ENCODE measurements around the gene HAAO. TPM values are rescaled to one million over a fixed set of nuclear protein-coding genes. Genes with fewer than 3 reads are reported as not detected.
A peak's percentile ranks its signal among the peaks of the same experiment; 100 is the strongest.

The HAAO gene
- total and polyA plus RNA-seq, 2 of the 13 experiments (the other 11 are each of a cell fraction or from before 2014, with no cell fraction given): 36.1 to 42.7 TPM

DNA sequence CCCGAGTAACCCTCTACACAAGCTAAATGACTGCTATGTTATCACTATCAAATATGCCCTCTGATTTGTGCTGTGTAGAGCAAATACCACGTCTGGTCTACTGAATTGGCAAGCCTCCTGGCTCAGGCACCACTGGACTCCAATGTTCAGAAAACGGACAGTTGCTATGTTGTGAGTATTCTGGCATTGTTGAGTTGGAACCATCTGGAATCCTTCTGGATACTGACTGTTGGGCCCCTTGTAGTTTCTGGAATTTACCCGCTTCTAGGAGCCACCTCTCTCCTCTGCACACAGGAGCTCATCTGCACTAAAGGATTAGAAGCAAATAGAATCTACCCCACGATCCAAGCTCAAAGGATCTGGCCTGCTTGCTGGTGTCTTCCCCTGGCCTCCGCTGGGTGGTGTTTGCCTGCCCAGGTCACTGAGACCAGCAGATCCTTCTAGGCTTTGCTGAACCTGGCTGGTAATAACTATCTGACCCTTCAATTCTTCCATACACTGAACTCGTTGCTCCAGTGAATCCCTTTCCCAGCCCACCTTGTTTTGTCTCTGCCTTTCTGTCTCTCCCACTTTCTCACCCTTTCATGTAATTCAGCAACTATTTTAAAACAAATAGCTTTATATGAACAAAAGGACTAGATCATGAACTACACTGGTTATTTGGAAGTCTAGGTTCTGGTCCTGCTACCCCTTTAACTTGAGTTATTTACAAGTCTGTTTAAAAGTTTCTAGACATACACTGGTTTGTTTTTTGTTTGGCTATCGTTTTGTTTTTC is 2.1 kb upstream of the HAAO start (continued):
- TF ChIP-seq, protein P1, sequence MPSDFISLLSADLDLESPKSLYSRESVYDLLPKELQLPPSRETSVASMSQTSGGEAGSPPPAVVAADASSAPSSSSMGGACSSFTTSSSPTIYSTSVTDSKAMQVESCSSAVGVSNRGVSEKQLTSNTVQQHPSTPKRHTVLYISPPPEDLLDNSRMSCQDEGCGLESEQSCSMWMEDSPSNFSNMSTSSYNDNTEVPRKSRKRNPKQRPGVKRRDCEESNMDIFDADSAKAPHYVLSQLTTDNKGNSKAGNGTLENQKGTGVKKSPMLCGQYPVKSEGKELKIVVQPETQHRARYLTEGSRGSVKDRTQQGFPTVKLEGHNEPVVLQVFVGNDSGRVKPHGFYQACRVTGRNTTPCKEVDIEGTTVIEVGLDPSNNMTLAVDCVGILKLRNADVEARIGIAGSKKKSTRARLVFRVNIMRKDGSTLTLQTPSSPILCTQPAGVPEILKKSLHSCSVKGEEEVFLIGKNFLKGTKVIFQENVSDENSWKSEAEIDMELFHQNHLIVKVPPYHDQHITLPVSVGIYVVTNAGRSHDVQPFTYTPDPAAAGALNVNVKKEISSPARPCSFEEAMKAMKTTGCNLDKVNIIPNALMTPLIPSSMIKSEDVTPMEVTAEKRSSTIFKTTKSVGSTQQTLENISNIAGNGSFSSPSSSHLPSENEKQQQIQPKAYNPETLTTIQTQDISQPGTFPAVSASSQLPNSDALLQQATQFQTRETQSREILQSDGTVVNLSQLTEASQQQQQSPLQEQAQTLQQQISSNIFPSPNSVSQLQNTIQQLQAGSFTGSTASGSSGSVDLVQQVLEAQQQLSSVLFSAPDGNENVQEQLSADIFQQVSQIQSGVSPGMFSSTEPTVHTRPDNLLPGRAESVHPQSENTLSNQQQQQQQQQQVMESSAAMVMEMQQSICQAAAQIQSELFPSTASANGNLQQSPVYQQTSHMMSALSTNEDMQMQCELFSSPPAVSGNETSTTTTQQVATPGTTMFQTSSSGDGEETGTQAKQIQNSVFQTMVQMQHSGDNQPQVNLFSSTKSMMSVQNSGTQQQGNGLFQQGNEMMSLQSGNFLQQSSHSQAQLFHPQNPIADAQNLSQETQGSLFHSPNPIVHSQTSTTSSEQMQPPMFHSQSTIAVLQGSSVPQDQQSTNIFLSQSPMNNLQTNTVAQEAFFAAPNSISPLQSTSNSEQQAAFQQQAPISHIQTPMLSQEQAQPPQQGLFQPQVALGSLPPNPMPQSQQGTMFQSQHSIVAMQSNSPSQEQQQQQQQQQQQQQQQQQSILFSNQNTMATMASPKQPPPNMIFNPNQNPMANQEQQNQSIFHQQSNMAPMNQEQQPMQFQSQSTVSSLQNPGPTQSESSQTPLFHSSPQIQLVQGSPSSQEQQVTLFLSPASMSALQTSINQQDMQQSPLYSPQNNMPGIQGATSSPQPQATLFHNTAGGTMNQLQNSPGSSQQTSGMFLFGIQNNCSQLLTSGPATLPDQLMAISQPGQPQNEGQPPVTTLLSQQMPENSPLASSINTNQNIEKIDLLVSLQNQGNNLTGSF (CRISPR knock-in tag; IDR thresholded peaks at IDR 0.05): no peak
- TF ChIP-seq PHF20 (CRISPR knock-in tag; IDR thresholded peaks at IDR 0.05) (no peak; the same call in 1 of the 2 replicates), SOX13 (IDR thresholded peaks at IDR 0.05) (no peak), SOX13 (CRISPR knock-in tag; conservative IDR thresholded peaks at IDR 0.05 in 1 of 2, IDR thresholded peaks at IDR 0.05 in 1 of 2) (no peak; a peak in 1 of 4 replicates), PHB2 (IDR thresholded peaks at IDR 0.05; ENCODE audit: partially characterized antibody) (no peak), SP5 (CRISPR knock-in tag; IDR thresholded peaks at IDR 0.05; ENCODE audit: borderline replicate concordance, low read depth) (0 out of 2 replicates have a peak, but pooled peaks have one; percentile 6), TOPORS (CRISPR knock-in tag; IDR thresholded peaks at IDR 0.05) (no peak), ZNF138 (CRISPR knock-in tag; IDR thresholded peaks at IDR 0.05; ENCODE audit: low read depth) (no peak), ZSCAN31 (CRISPR knock-in tag; IDR thresholded peaks at IDR 0.05; ENCODE audit: low read depth) (0 out of 2 replicates have a peak, but pooled peaks have one; percentile 61), ATRX (CRISPR knock-in tag; IDR thresholded peaks at IDR 0.05; ENCODE audit: borderline replicate concordance) (no peak), SETDB1 (CRISPR knock-in tag; IDR thresholded peaks at IDR 0.05; ENCODE audit: borderline replicate concordance) (no peak), ZNF121 (CRISPR knock-in tag; IDR thresholded peaks at IDR 0.05) (no peak), ZNF749 (CRISPR knock-in tag; IDR thresholded peaks at IDR 0.05; ENCODE audit: borderline replicate concordance) (no peak), ZNF350 (CRISPR knock-in tag; IDR thresholded peaks at IDR 0.05; ENCODE audit: borderline replicate concordance, low read depth) (peak; percentile 85)
- TF ChIP-seq, protein P2, sequence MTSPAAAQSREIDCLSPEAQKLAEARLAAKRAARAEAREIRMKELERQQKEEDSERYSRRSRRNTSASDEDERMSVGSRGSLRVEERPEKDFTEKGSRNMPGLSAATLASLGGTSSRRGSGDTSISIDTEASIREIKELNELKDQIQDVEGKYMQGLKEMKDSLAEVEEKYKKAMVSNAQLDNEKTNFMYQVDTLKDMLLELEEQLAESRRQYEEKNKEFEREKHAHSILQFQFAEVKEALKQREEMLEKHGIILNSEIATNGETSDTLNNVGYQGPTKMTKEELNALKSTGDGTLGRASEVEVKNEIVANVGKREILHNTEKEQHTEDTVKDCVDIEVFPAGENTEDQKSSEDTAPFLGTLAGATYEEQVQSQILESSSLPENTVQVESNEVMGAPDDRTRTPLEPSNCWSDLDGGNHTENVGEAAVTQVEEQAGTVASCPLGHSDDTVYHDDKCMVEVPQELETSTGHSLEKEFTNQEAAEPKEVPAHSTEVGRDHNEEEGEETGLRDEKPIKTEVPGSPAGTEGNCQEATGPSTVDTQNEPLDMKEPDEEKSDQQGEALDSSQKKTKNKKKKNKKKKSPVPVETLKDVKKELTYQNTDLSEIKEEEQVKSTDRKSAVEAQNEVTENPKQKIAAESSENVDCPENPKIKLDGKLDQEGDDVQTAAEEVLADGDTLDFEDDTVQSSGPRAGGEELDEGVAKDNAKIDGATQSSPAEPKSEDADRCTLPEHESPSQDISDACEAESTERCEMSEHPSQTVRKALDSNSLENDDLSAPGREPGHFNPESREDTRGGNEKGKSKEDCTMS (CRISPR knock-in tag; conservative IDR thresholded peaks at IDR 0.05): no peak
- TF ChIP-seq, protein P3, sequence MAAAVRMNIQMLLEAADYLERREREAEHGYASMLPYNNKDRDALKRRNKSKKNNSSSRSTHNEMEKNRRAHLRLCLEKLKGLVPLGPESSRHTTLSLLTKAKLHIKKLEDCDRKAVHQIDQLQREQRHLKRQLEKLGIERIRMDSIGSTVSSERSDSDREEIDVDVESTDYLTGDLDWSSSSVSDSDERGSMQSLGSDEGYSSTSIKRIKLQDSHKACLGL (CRISPR knock-in tag; IDR thresholded peaks at IDR 0.05): no peak
- TF ChIP-seq, protein P4, sequence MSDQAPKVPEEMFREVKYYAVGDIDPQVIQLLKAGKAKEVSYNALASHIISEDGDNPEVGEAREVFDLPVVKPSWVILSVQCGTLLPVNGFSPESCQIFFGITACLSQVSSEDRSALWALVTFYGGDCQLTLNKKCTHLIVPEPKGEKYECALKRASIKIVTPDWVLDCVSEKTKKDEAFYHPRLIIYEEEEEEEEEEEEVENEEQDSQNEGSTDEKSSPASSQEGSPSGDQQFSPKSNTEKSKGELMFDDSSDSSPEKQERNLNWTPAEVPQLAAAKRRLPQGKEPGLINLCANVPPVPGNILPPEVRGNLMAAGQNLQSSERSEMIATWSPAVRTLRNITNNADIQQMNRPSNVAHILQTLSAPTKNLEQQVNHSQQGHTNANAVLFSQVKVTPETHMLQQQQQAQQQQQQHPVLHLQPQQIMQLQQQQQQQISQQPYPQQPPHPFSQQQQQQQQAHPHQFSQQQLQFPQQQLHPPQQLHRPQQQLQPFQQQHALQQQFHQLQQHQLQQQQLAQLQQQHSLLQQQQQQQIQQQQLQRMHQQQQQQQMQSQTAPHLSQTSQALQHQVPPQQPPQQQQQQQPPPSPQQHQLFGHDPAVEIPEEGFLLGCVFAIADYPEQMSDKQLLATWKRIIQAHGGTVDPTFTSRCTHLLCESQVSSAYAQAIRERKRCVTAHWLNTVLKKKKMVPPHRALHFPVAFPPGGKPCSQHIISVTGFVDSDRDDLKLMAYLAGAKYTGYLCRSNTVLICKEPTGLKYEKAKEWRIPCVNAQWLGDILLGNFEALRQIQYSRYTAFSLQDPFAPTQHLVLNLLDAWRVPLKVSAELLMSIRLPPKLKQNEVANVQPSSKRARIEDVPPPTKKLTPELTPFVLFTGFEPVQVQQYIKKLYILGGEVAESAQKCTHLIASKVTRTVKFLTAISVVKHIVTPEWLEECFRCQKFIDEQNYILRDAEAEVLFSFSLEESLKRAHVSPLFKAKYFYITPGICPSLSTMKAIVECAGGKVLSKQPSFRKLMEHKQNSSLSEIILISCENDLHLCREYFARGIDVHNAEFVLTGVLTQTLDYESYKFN (CRISPR knock-in tag; conservative IDR thresholded peaks at IDR 0.05): peak; percentile 20; the same call in 1 of the 2 replicates
